Effector CD8-positive, alpha-beta T cell (primary cell): ENCODE data around the gene PWP1.

ENCODE experiments used
- DNase-seq: peaks from one replicate; lab custom pipeline; 2025; lab: John Stamatoyannopoulos, UW

The PWP1 gene

DNA sequence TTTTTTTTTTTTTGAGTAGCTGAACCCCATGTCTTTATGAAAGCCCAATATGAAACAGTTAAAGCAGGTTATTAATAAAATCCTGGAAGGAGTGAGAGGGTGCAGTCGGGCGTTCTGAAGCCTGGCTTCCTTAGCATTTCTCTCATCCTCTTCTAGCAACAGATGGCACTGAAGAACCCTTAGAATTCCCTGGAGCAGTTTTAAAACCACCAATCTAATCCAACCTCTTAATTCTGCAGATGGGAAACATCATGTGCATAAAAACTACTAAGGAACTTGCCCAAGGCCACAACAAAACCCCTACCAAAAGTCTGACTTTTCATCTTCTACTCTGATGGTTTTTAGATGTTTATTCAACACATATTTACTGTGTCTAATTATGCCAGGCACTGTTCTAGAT lies 50.2 kb downstream of the PWP1 start:
- no peak for DNase-seq

DNA sequence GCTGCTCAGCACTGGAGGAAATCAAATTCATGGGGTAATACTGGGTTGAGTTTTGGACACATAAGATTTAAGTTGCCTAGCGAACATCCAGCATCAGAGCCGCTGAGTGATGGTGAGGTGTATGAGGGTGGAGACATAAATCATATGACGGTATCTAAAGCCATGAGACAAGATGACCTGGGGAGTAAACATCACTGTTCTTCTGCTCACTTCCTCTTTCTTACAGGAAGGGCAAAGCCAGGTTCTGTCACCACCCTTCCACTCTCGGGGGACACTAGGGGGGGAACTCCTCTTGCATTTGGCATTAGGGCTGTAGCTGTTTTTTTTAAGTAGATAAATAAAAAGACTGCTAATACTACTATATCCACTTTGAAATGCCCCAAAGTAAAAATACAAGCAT lies 51.3 kb downstream of the PWP1 start:
- DNase-seq = no peak

DNA sequence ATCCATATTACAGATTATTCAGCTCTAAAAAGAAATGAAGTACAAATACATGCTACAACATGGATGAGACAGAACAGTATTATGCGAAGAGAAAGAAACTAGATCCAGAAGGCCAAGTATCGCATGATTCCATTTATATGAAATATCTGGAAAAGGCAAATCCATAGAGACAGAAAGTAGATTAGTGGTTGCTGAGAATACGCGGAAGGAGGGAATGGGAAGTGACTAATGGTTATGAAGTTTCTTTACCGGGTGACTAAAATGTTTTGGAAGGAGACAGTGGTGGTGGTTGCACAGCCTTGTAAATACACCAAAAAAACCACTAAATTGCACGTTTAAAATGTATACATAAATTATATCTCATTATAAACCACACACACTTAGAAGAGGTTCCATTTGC lies 62.9 kb downstream of the PWP1 start:
- DNase-seq = no peak

DNA sequence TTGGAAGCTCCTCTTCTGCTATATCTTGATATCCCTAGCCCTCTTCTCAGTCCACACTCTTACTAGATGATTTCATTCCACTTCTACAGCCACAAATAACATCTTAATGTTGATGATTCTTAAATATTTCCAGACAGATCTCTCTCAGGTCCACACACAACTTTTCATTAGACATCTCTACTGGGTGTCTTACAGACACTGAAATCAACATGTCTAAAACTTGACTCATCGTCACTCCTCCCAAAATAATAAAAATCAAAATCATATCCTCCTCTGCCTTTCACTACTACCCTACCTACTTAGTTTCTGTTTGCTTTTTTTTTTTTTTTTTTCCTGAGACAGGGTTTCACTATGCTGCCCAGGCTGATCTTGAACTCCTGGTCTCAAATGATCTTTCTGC lies 63.5 kb downstream of the PWP1 start:
- DNase-seq = no peak

DNA sequence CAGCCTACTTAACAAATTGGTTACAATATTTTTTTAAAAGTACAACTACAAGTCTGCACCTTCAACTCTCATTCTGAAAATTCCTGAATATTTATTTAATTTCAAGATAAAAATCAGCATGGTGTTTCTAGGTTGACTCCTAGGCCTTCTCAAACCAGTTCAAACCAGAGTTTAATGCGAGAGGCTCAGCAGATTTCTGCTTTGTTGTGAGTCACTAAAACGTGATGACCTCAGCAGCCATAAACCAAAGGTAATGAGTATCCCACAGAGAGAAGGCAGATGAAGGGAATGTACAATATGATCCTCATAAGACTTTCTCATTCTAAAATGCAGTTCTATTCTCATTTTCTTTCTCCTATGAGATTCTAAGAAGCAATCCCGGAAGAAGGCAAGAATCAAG lies 73.8 kb downstream of the PWP1 start:
- no peak for DNase-seq

DNA sequence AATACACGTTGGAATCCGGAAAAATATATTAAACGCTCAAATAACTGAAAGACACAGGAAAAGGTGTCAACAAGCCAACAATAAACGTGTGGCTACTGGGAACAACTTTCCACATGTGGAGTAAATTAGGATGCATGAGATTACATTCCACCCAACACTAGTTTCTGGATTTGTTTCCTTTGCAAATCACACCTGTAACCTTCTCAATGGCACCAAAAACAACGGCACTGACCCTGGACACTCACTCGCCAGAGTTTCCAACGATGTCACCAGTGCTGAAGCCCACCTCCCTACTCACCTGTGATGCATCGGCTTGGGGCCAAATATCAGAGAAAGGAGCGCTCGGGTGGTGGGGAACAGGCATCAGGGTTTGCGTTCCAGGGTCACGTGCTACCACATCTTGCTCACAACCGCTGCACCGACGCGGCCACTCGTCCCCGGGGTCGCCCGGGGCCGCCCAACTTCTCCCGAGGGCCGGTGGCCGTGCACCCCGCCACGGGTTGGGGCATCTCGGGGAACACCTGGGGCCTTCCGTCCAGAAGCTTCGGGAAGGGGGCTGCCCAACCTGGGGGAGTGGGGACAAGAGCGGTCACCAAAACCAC lies 74.7 kb downstream of the PWP1 start:
- peak; percentile 26 for DNase-seq

DNA sequence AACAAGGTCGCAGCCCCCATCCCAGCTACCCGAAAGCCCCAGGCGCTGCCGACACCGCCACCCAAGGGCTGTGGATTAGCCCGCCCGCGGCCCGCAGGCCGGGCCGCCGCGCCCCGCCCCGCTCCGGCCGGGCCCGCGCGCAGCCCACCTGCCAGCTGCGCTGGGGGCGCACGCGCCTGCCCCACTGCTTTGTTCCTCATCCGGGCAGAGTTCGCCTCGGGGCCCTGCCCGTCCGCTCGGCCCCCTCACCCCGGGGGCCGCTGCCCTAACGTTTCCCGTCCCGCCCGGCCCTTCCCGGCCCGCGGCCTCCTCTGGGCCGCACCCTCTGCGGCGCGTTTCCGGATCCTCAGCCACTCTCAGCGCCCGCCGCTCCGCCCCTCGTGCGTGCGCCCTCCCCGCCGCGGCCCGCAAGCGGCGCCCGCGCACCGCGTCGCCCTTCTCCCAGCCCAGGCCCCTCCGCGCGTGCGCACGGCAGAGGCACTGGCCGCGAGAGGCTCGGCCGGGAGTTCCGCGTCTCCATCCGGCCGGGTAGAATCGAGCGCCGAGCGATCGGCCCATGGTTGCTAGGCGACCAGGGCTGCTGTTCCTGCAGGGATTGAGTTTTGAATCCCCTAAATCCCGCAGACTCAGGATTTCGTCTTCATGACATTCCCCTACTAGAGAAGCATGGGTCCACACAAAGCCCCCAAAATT lies 75.4 kb downstream of the PWP1 start, which contains the start of gene PRDM4:
Gene PRDM4 (minus strand): TSS at position 329 of the 693 bp plus-strand sequence. CDS start 622 bp downstream, outside the sequence.
- DNase-seq = peak; percentile 79

DNA sequence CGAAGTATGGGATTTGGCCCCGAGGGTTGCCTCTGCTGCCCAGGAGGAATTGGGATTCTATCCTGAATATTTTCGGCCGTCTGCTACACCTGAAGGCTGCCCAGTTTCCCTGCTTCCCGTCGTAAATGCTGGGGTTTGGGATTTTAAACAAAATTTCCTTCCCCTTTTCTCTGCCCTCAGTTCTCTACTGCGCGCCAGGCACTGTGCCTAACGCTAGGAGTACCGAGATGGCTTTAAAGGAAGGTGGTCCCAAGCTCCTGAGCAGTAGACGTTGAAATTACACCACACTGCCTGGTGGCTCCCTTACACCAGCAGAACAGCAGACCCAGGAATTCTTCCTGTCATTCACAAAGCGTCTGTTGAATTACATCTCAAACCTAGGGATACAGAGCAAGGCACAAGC lies 75.9 kb downstream of the PWP1 start:
- DNase-seq = no peak
